ENCODE results near the gene SMIM44.

SMIM44 gene

DNA sequence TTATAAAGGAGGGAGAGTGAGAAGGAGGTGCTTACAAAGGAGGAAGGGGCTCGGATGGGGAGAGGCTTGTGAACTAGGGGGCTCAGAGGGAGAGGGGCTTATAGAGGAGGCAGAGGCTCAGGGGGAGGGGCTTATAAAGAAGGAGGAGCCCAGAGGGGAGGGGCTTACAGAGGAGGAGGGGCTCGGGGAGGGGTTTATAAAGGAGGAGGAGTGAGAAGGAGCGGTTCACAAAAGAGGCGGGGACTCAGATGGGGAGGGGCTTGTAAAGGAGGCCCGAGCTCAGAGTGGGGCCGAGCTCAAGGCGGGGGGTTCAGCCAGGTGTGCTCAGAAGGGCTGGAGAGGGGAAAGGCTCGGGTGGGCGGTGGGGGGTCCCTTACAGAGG, 3.4 kb downstream of the SMIM44 start:
- Histone ChIP-seq H3K27me3 (ENCODE audit: low read length) (no peaks in the 10 kb centered on the region), H3K4me2 (ENCODE audit: low read depth, low read length, poor library complexity, severe bottlenecking) (no peak overlapping the region), H3K79me2 (ENCODE audit: insufficient read depth, low read length) (no peaks in the 10 kb centered on the region), H3K9me3 (ENCODE audit: insufficient read depth, low read length) (no peaks in the 10 kb centered on the region), H3F3A (ENCODE audit: insufficient read depth) (peaks cover 12% of the 10 kb centered on the region), H3K9me2 (replicated peaks; ENCODE audit: insufficient read depth, low read length) (no peaks in the 10 kb centered on the region), H2AFZ (ENCODE audit: low read depth, low read length, severe bottlenecking) (no peak overlapping the region), H3K4me3 (ENCODE audit: insufficient read depth, low read length, poor library complexity, severe bottlenecking) (no peak overlapping the region), H3K9ac (ENCODE audit: low read length) (no peak overlapping the region), H3K27ac (ENCODE audit: low read depth, low read length) (no peak overlapping the region), H3K36me3 (ENCODE audit: low read length) (no peaks in the 10 kb centered on the region), H4K20me1 (ENCODE audit: low read depth, low read length) (no peaks in the 10 kb centered on the region)
- no peak for TF ChIP-seq EZH2phosphoT487 (conservative IDR thresholded peaks at IDR 0.05; ENCODE audit: low read length)
- TF ChIP-seq, protein P1, sequence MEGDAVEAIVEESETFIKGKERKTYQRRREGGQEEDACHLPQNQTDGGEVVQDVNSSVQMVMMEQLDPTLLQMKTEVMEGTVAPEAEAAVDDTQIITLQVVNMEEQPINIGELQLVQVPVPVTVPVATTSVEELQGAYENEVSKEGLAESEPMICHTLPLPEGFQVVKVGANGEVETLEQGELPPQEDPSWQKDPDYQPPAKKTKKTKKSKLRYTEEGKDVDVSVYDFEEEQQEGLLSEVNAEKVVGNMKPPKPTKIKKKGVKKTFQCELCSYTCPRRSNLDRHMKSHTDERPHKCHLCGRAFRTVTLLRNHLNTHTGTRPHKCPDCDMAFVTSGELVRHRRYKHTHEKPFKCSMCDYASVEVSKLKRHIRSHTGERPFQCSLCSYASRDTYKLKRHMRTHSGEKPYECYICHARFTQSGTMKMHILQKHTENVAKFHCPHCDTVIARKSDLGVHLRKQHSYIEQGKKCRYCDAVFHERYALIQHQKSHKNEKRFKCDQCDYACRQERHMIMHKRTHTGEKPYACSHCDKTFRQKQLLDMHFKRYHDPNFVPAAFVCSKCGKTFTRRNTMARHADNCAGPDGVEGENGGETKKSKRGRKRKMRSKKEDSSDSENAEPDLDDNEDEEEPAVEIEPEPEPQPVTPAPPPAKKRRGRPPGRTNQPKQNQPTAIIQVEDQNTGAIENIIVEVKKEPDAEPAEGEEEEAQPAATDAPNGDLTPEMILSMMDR (IDR thresholded peaks at IDR 0.05; ENCODE audit: insufficient read depth, low read length, poor library complexity, severe bottlenecking) = no peak

- H3K4me2 ChIP-seq (ENCODE audit: low read depth, low read length, poor library complexity, severe bottlenecking) = peak overlapping the region; percentile 1
- no peak overlapping the region for H3K4me3 ChIP-seq (ENCODE audit: insufficient read depth, low read length, poor library complexity, severe bottlenecking)
- peaks cover 12% of the 10 kb centered on the region for H3F3A ChIP-seq (ENCODE audit: insufficient read depth)
- H3K36me3 ChIP-seq (ENCODE audit: low read length) = no peaks in the 10 kb centered on the region
- H3K27ac ChIP-seq (ENCODE audit: low read depth, low read length) = no peak overlapping the region
- no peaks in the 10 kb centered on the region for H3K27me3 ChIP-seq (ENCODE audit: low read length)
- H3K9me3 ChIP-seq (ENCODE audit: insufficient read depth, low read length) = no peaks in the 10 kb centered on the region
- TF ChIP-seq, protein P1 (IDR thresholded peaks at IDR 0.05; ENCODE audit: insufficient read depth, low read length, poor library complexity, severe bottlenecking) = no peak
- no peak for TF ChIP-seq EZH2phosphoT487 (conservative IDR thresholded peaks at IDR 0.05; ENCODE audit: low read length)
- H4K20me1 ChIP-seq (ENCODE audit: low read depth, low read length) = no peaks in the 10 kb centered on the region
- H3K9ac ChIP-seq (ENCODE audit: low read length) = no peak overlapping the region
- H3K9me2 ChIP-seq (replicated peaks; ENCODE audit: insufficient read depth, low read length) = no peaks in the 10 kb centered on the region
- no peaks in the 10 kb centered on the region for H3K79me2 ChIP-seq (ENCODE audit: insufficient read depth, low read length)
- H2AFZ ChIP-seq (ENCODE audit: low read depth, low read length, severe bottlenecking) = no peak overlapping the region
These were observed 3.9 kb downstream of the SMIM44 start for GRCh38 chr19:3479177-3479833.

GRCh38 chr19:3478409-3479176, 4.6 kb downstream of the SMIM44 start:
- Histone ChIP-seq H4K20me1 (ENCODE audit: low read depth, low read length) (no peaks in the 10 kb centered on the region), H3K9me2 (replicated peaks; ENCODE audit: insufficient read depth, low read length) (no peaks in the 10 kb centered on the region), H3K4me2 (ENCODE audit: low read depth, low read length, poor library complexity, severe bottlenecking) (peak overlapping the region; percentile 1), H3K27me3 (ENCODE audit: low read length) (no peaks in the 10 kb centered on the region), H3F3A (ENCODE audit: insufficient read depth) (peaks cover 12% of the 10 kb centered on the region), H3K4me3 (ENCODE audit: insufficient read depth, low read length, poor library complexity, severe bottlenecking) (no peak overlapping the region), H3K79me2 (ENCODE audit: insufficient read depth, low read length) (no peaks in the 10 kb centered on the region), H3K9ac (ENCODE audit: low read length) (no peak overlapping the region), H2AFZ (ENCODE audit: low read depth, low read length, severe bottlenecking) (no peak overlapping the region), H3K27ac (ENCODE audit: low read depth, low read length) (no peak overlapping the region), H3K9me3 (ENCODE audit: insufficient read depth, low read length) (no peaks in the 10 kb centered on the region), H3K36me3 (ENCODE audit: low read length) (no peaks in the 10 kb centered on the region)
- no peak for TF ChIP-seq EZH2phosphoT487 (conservative IDR thresholded peaks at IDR 0.05; ENCODE audit: low read length)
- TF ChIP-seq, protein P1 (IDR thresholded peaks at IDR 0.05; ENCODE audit: insufficient read depth, low read length, poor library complexity, severe bottlenecking) = no peak
